Fibroblast of lung (primary cell): Measurements from ENCODE around the gene FKBP9. TPM values are rescaled to one million over a fixed set of nuclear protein-coding genes. Genes with fewer than 3 reads are reported as not detected.

Experiments
- DNase-seq, 2 donors: peaks; one replicate each; pipeline versions ENCODE4 v3.0.0 to v3.0.0-alpha.2; 2010; ENCODE audit warnings: low read depth in 2 of 2
- H2AFZ ChIP-seq: 2 replicates; pipeline ENCODE4 v1.5.1; 2012; ENCODE audit warnings: low read length, control low read depth, inconsistent platforms
- H3K27ac ChIP-seq: 2 replicates; pipeline ENCODE4 v1.5.1; 2011; ENCODE audit warnings: low read length, control low read depth; ENCODE audit not compliant: insufficient read depth
- H3K27me3 ChIP-seq: 2 replicates; pipeline ENCODE4 v1.5.1; 2011; ENCODE audit warnings: mild to moderate bottlenecking, low read length; ENCODE audit not compliant: control insufficient read depth, insufficient read depth
- H3K36me3 ChIP-seq: 2 replicates; pipeline ENCODE4 v1.5.1; 2011; ENCODE audit warnings: low read length; ENCODE audit not compliant: control insufficient read depth, insufficient read depth
- H3K4me1 ChIP-seq: 2 replicates; pipeline ENCODE4 v1.5.1; 2011; ENCODE audit warnings: low read length; ENCODE audit not compliant: control insufficient read depth, insufficient read depth; ENCODE audit errors: extremely low read depth
- H3K4me2 ChIP-seq: 2 replicates; pipeline ENCODE4 v1.5.1; 2011; ENCODE audit warnings: low read length, control low read depth; ENCODE audit not compliant: insufficient read depth; ENCODE audit errors: extremely low read depth
- H3K4me3 ChIP-seq, 4 experiments: fragments of 200-600 bp in 1 of 4; sonication (generic) in 1 of 4; replicated peaks in 1 of 4; 2 replicates each; pipeline ENCODE4 v1.5.1; 2011 to 2016; ENCODE audit warnings: low read length in 4 of 4, low read depth in 3 of 4, mild to moderate bottlenecking in 3 of 4, control low read depth in 2 of 4, inconsistent platforms in 1 of 4, mixed read lengths in 1 of 4; ENCODE audit not compliant: insufficient read depth in 1 of 4; ENCODE audit errors: control extremely low read depth in 1 of 4
- H3K79me2 ChIP-seq: 2 replicates; pipeline ENCODE4 v1.5.1; 2012; ENCODE audit warnings: mild to moderate bottlenecking, low read length, inconsistent platforms; ENCODE audit not compliant: control insufficient read depth, insufficient read depth
- H3K9ac ChIP-seq: 2 replicates; pipeline ENCODE4 v1.5.1; 2011; ENCODE audit warnings: mild to moderate bottlenecking, low read length, control low read depth; ENCODE audit not compliant: insufficient read depth
- H3K9me3 ChIP-seq: 2 replicates; pipeline ENCODE4 v1.5.1; 2012; ENCODE audit warnings: low read depth, low read length; ENCODE audit not compliant: control insufficient read depth, insufficient read depth
- H4K20me1 ChIP-seq: 2 replicates; pipeline ENCODE4 v1.5.1; 2011; ENCODE audit warnings: low read length; ENCODE audit not compliant: control insufficient read depth, insufficient read depth; ENCODE audit errors: extremely low read depth
- EZH2 ChIP-seq: IDR thresholded peaks from 2 replicates; pipeline ENCODE4 v1.5.1; 2012; ENCODE audit warnings: low read length, control low read depth, mild to moderate bottlenecking; ENCODE audit errors: missing control alignments
- polyA plus RNA-seq, 2 donors: library from polyadenylated mRNA; depleted of rRNA in 1 of 2; stranded (reverse) in 1 of 2; unstranded in 1 of 2; fragments of >200 nt; gene quantifications; 2 replicates each; pipeline ENCODE4 v1.2.1, GENCODE V29; 2011 to 2012; ENCODE audit warnings: missing spikeins in 1 of 2
- total RNA-seq: library from RNA; depleted of rRNA; stranded (reverse); fragments of >200 nt; gene quantifications from 2 replicates; pipeline ENCODE4 v1.2.1, GENCODE V29; 2014
- TF ChIP-seq, protein P1 (sequence below), 2 donors: IDR thresholded peaks in 1 of 2; conservative IDR thresholded peaks in 1 of 2; 1 replicate in 1 of 2; 2 replicates in 1 of 2; pipeline ENCODE4 v1.5.1; 2011 to 2012; ENCODE audit warnings: low read length in 2 of 2, control low read depth in 1 of 2, inconsistent platforms in 1 of 2, low read depth in 1 of 2, mild to moderate bottlenecking in 1 of 2

Gene FKBP9
- total and polyA plus RNA-seq, 2 donors (not counting 1 experiment from before 2014, with no cell fraction given) = 230 to 242 TPM

DNA sequence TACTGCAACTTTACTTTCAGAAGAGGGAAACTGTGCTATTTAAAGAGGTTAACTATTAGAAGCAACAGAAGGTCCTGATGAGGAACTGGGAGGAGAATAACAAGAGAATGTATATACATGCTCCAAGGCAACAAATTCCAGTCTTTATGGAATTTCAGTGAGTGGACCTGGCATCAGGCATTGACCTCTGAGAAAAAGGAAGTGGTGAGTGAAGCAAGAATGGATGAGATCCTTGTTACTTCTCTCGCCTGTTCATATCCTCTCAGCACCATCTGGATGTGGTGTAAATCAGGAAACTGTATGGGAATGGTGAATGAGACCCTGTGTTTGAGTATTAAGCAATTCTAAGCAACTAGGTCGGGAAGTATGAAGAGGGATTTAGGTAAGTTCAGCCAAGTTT lies 35.3 kb upstream of the FKBP9 start:
- Histone ChIP-seq H3K36me3 (peaks cover 2% of the 10 kb centered on the region), H3K9ac (no peak overlapping the region)
- peak in 1 of 2 donors; percentile 58 for DNase-seq

DNA sequence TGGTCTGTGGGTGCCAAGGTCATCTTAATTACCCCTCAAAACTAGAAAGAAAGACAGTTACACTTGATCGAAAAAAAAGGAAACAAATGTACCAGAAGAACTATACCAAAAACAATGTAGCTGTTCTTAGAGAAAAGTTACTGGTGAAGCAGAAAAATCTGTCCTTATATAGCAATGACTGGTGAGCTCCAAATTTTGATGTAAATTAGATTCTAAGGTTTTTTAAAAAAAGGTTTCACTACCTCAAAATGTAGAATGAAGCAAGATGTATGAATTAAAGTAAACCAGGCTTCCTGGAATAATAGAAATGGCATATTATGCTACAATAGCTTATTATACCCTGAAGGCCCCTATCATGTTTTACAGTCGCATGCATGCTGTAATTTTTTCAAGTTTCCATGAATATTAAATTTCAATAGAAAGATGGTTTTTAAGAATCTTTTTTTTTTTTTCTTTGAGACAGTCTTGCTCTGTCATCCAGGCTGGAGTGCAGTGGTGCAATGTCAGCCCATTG lies 28.4 kb upstream of the FKBP9 start:
- Histone ChIP-seq H3K79me2 (no peaks in the 10 kb centered on the region), H3K36me3 (peaks cover 2% of the 10 kb centered on the region), H3K9me3 (no peaks in the 10 kb centered on the region), H3K4me2 (no peak overlapping the region), H3K27ac (no peak overlapping the region), H3K4me1 (no peaks in the 10 kb centered on the region), H3K27me3 (no peaks in the 10 kb centered on the region), H3K9ac (no peak overlapping the region), H2AFZ (no peak overlapping the region), H4K20me1 (no peaks in the 10 kb centered on the region), H3K4me3 (no peak overlapping the region)
- DNase-seq = no peak
- no peak for TF ChIP-seq EZH2
- TF ChIP-seq, protein P1, sequence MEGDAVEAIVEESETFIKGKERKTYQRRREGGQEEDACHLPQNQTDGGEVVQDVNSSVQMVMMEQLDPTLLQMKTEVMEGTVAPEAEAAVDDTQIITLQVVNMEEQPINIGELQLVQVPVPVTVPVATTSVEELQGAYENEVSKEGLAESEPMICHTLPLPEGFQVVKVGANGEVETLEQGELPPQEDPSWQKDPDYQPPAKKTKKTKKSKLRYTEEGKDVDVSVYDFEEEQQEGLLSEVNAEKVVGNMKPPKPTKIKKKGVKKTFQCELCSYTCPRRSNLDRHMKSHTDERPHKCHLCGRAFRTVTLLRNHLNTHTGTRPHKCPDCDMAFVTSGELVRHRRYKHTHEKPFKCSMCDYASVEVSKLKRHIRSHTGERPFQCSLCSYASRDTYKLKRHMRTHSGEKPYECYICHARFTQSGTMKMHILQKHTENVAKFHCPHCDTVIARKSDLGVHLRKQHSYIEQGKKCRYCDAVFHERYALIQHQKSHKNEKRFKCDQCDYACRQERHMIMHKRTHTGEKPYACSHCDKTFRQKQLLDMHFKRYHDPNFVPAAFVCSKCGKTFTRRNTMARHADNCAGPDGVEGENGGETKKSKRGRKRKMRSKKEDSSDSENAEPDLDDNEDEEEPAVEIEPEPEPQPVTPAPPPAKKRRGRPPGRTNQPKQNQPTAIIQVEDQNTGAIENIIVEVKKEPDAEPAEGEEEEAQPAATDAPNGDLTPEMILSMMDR (conservative IDR thresholded peaks at IDR 0.05 in 1 of 2, IDR thresholded peaks at IDR 0.05 in 1 of 2; ENCODE audit: low read depth in 1 of 2, low read length in 2 of 2) = no peak

More for the DNA sequence above, 35.3 kb upstream of the FKBP9 start:
- no peaks in the 10 kb centered on the region for H4K20me1 ChIP-seq
- no peaks in the 10 kb centered on the region for H3K4me1 ChIP-seq
- no peak overlapping the region for H3K27ac ChIP-seq
- no peaks in the 10 kb centered on the region for H3K9me3 ChIP-seq
- H2AFZ ChIP-seq = no peak overlapping the region
- no peak overlapping the region for H3K4me2 ChIP-seq
- H3K79me2 ChIP-seq = no peaks in the 10 kb centered on the region
- H3K27me3 ChIP-seq = no peaks in the 10 kb centered on the region
- H3K4me3 ChIP-seq = no peak overlapping the region
- TF ChIP-seq, protein P1 (conservative IDR thresholded peaks at IDR 0.05 in 1 of 2, IDR thresholded peaks at IDR 0.05 in 1 of 2; ENCODE audit: low read depth in 1 of 2, low read length in 2 of 2) = no peak
- TF ChIP-seq EZH2 = no peak

DNA sequence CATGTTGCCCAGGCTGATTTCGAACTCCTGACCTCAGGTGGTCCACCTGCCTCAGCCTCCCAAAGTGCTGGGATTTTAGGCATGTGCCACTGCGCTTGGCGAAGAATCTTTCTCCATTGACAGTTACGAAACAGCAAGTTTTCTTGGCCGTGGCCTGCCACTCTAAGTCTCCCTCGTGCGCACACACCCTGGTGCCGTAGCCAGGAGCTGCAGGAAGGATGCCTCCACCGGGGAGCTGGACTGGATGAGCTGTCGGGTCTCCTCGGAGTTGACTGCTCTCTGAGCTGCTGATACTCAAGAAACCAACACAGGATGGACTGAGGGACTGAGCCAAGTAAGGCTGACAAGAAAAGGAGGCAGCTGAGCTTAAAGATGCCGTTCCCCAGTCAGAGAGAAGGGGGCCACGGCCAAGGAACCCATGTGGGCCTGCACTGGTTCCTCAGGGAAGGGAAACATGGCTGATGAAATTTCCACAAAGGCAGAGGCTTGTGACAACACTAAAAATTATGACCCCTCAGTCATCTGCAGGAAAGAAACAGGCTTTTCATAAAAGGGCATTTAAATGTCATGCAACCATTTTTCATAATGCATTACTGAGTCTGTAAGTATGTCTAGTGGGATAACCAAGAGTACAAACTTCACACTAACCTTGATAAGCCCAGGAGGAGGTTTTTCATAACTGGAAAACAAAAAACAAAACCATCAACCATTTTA lies 27.7 kb upstream of the FKBP9 start:
- H3K4me3 ChIP-seq = no peak overlapping the region
- H3K9me3 ChIP-seq = no peaks in the 10 kb centered on the region
- TF ChIP-seq, protein P1 (conservative IDR thresholded peaks at IDR 0.05 in 1 of 2, IDR thresholded peaks at IDR 0.05 in 1 of 2; ENCODE audit: low read depth in 1 of 2, low read length in 2 of 2) = no peak
- no peak for TF ChIP-seq EZH2
- H4K20me1 ChIP-seq = no peaks in the 10 kb centered on the region
- H3K4me1 ChIP-seq = no peaks in the 10 kb centered on the region
- H3K27me3 ChIP-seq = no peaks in the 10 kb centered on the region
- DNase-seq = no peak
- H3K4me2 ChIP-seq = no peak overlapping the region
- peaks cover 2% of the 10 kb centered on the region for H3K36me3 ChIP-seq
- H2AFZ ChIP-seq = no peak overlapping the region
- H3K9ac ChIP-seq = no peak overlapping the region
- H3K27ac ChIP-seq = no peak overlapping the region
- peaks cover 2% of the 10 kb centered on the region for H3K79me2 ChIP-seq
